GM12878 (cell line): ENCODE measurements around the gene SRXN1. TPM values are rescaled to one million over a fixed set of nuclear protein-coding genes. Genes with fewer than 3 reads are reported as not detected.

ENCODE experiments used
- ATAC-seq: fragments of 200-7000 bp; cut with Tn5 transposase; 3 replicates; pipeline ENCODE4 v1.9.1; 2020; ENCODE audit warnings: mild to moderate bottlenecking, moderate library complexity
- BruUV-seq: library from RNA; stranded (reverse); fragments of 400-500 nt; replicated peaks from 2 replicates; lab custom pipeline; 2021; lab: Mats Ljungman, UMichigan
- CTCF ChIA-PET: fragments of 300-600 bp; sonication (Branson Sonifier 250); formaldehyde crosslinking; extraction: SDS; loops from one replicate; lab custom pipeline; 2021; ENCODE audit warnings: inconsistent platforms; lab: Yijun Ruan, JAX
- POLR2A ChIA-PET: fragments of 350-600 bp; formaldehyde crosslinking; extraction: SDS; loops from one replicate; lab custom pipeline; 2021; ENCODE audit warnings: inconsistent platforms; lab: Charles Lee
- RAD21 ChIA-PET: fragments of 300-600 bp; sonication (Branson Sonifier 250); formaldehyde crosslinking; loops from one replicate; lab custom pipeline; 2023; ENCODE audit warnings: antibody characterized with exemption; ENCODE audit not compliant: unreplicated experiment; lab: Charles Lee
- SMC1A ChIA-PET: fragments of 300-600 bp; sonication (Branson Sonifier 250); formaldehyde crosslinking; loops from one replicate; lab custom pipeline; 2023; ENCODE audit not compliant: unreplicated experiment, uncharacterized antibody; lab: Charles Lee
- DNase-seq: peaks from one replicate; pipeline ENCODE4 v3.0.0-alpha.2; 2011; ENCODE audit warnings: low read depth, low spot score
- FAIRE-seq: peaks from 3 replicates; lab custom pipeline; 2011; peaks lifted over from hg19 to GRCh38; lab: Jason Lieb, UNC
- H2AFZ ChIP-seq: 2 replicates; pipeline ENCODE4 v1.6.0; 2011; ENCODE audit warnings: low read depth, low read length, control low read depth; ENCODE audit not compliant: control insufficient read depth
- H3K27ac ChIP-seq: 2 replicates; pipeline ENCODE4 v1.5.1; 2011; ENCODE audit warnings: control low read depth; ENCODE audit not compliant: control insufficient read depth, insufficient read depth
- H3K27me3 ChIP-seq, 2 experiments: replicated peaks in 1 of 2; 2 replicates each; pipeline versions ENCODE4 v1.6.0 to v1.6.1; 2011; ENCODE audit warnings: low read length in 1 of 2; ENCODE audit not compliant: control insufficient read depth in 2 of 2, insufficient read depth in 2 of 2
- H3K36me3 ChIP-seq, 2 experiments: 2 replicates each; pipeline ENCODE4 v1.5.1; 2011; ENCODE audit warnings: low read length in 1 of 2; ENCODE audit not compliant: control insufficient read depth in 2 of 2, insufficient read depth in 2 of 2
- H3K4me1 ChIP-seq: 2 replicates; pipeline ENCODE4 v1.6.1; 2011; ENCODE audit warnings: mild to moderate bottlenecking, low read length, moderate library complexity, mixed read lengths; ENCODE audit not compliant: control insufficient read depth, insufficient read depth
- H3K4me2 ChIP-seq: 2 replicates; pipeline ENCODE4 v1.6.0; 2011; ENCODE audit warnings: control low read depth; ENCODE audit not compliant: control insufficient read depth, insufficient read depth
- H3K4me3 ChIP-seq: fragments of 200-600 bp; sonication (generic); 2 replicates; pipeline ENCODE4 v1.5.1; 2016
- H3K79me2 ChIP-seq: 2 replicates; pipeline ENCODE4 v1.6.0; 2011; ENCODE audit warnings: low read length; ENCODE audit not compliant: control insufficient read depth, insufficient read depth
- H3K9ac ChIP-seq: 2 replicates; pipeline ENCODE4 v1.8.0; 2011; ENCODE audit warnings: low read length, control low read depth, mixed read lengths; ENCODE audit not compliant: control insufficient read depth, insufficient read depth
- H3K9me3 ChIP-seq: replicated peaks from 3 replicates; pipeline ENCODE4 v1.5.1; 2011; ENCODE audit warnings: mild to moderate bottlenecking, low read length; ENCODE audit not compliant: control insufficient read depth, insufficient read depth
- H4K20me1 ChIP-seq: 2 replicates; pipeline ENCODE4 v1.6.0; 2011; ENCODE audit not compliant: control insufficient read depth, insufficient read depth
- BACH1 ChIP-seq: fragments of 450-650 bp; IDR thresholded peaks from 2 replicates; pipeline ENCODE4 v1.6.1; 2017; ENCODE audit warnings: mild to moderate bottlenecking, borderline replicate concordance
- FOS ChIP-seq: IDR thresholded peaks from 3 replicates; pipeline ENCODE4 v1.6.1; 2011; ENCODE audit warnings: borderline replicate concordance; ENCODE audit not compliant: insufficient read length; ENCODE audit errors: extremely low read depth
- RAD21 ChIP-seq: IDR thresholded peaks from 2 replicates; pipeline ENCODE4 v1.6.1; 2011; ENCODE audit warnings: mild to moderate bottlenecking, low read depth, low read length, moderate library complexity; ENCODE audit not compliant: insufficient read depth
- SMC3 ChIP-seq: IDR thresholded peaks from 2 replicates; pipeline ENCODE4 v1.6.1; 2011; ENCODE audit warnings: low read length, improper control_type of control experiment, borderline replicate concordance
- YY1 ChIP-seq: IDR thresholded peaks from 2 replicates; pipeline ENCODE4 v1.6.1; 2011; ENCODE audit warnings: low read depth, mild to moderate bottlenecking, low read length
- WGBS: methylation state at CpG from one replicate; pipeline ENCODE4 v1.1.6; 2016; ENCODE audit warnings: low lambda C conversion rate; ENCODE audit not compliant: insufficient replicate concordance, insufficient coverage; ENCODE audit errors: missing lambda C conversion rate; 5-methylcytosine and 5-hydroxymethylcytosine counted together
- in situ Hi-C: fragments of 300-500 bp; cut with MboI; formaldehyde crosslinking; loops from 9 replicates; pipeline ENCODE4 v1.14.3; 2018; ENCODE audit warnings: mixed read lengths
- intact Hi-C: fragments of 100-400 bp; cut with micrococcal nuclease; formaldehyde crosslinking; loops from one replicate; pipeline ENCODE4 v1.14.2; 2022; ENCODE audit not compliant: unreplicated experiment
- polyA plus RNA-seq, 11 experiments: library from polyadenylated mRNA; depleted of rRNA in 4 of 11; unstranded in 6 of 11; stranded (reverse) in 5 of 11; fragments of >200 nt; fragmentation: Nextera tagmentation in 4 of 11; fragmentation: Illumina TruSeq in 1 of 11; extraction: Ambion mirVana in 4 of 11; extraction: Trizol in 1 of 11; gene quantifications; 1 replicate in 1 of 11; 2 replicates in 10 of 11; pipeline versions ENCODE4 v1.2.1 to v1.2.3, GENCODE V29; 2011 to 2016; ENCODE audit warnings: inconsistent platforms in 2 of 11, missing spikeins in 2 of 11, low read depth in 1 of 11
- total RNA-seq, 4 experiments: library from RNA; depleted of rRNA in 3 of 4; stranded (reverse); fragments of >200 nt in 3 of 4; fragmentation: Illumina TruSeq in 1 of 4; extraction: Trizol in 1 of 4; gene quantifications; 2 replicates each; pipeline versions ENCODE4 v1.2.1 to v1.2.3, GENCODE V29; 2013 to 2021
- TF ChIP-seq, protein P1 (sequence below), 3 experiments: IDR thresholded peaks in 2 of 3; conservative IDR thresholded peaks in 1 of 3; 2 replicates each; pipeline ENCODE4 v1.5.1; 2011; ENCODE audit warnings: low read depth in 3 of 3, low read length in 3 of 3, mild to moderate bottlenecking in 3 of 3, control low read depth in 2 of 3, moderate library complexity in 2 of 3, inconsistent platforms in 1 of 3, mixed read lengths in 1 of 3; ENCODE audit not compliant: control insufficient read depth in 2 of 3, insufficient read depth in 1 of 3; ENCODE audit errors: extremely low read depth in 1 of 3

The SRXN1 gene
- total and polyA plus RNA-seq, 10 of the 15 experiments (the other 5 are each of a cell fraction or from before 2014, with no cell fraction given) = 4.1 to 20.5 (median 15.6) TPM

DNA sequence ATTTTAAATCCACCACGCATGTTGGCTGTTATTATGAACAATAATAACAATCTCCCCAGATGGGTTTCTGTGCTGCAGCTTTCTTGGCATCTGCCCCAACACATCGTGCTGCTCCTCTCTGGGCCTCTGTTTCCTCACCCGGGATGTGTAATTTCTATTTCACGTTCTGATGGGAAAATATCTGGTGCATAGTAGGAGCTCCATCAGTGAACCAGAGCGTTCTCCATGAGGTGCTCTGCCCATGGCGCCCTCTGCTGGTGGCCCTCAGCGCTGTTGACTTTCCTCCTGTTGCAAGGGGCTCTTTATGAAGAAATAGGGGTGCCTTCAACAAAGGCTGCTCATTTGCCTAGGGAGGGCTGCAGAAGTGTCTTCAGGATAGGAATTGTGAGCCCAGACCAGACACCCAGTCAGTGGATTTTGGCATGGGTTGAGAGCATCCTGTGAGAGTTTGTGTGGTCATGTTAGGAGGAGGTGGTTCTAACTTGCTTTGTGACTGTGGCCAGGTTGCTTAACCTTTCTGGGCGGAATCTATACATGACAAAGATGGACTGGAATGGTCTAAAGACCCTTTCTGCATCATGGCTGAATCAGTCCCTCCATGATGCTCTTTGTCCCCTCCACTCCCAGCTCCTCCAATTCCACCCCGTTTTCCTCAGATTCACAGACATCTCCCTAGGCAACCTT, 14.5 kb upstream of the SRXN1 start:
- intact Hi-C loops = loop anchor here (1.0 to 5.0 kb wide), 2 partner anchors 106 to 315 kb away; no protein-coding TSS in a partner anchor
- Histone ChIP-seq H4K20me1 (no peaks in the 10 kb centered on the region), H3K9ac (no peak overlapping the region), H3K4me3 (no peak overlapping the region), H3K79me2 (no peaks in the 10 kb centered on the region), H2AFZ (no peak overlapping the region), H3K36me3 (no peaks in the 10 kb centered on the region)
- WGBS = 16% methylated on average over 9 of the region's 9 CpGs
- ChIA-PET CTCF (interaction anchor here (0.8 to 2.7 kb wide), 31 partner anchors 9 to 315 kb away, joined by 3 to 38 read pairs (median 5); partner anchors contain the start of genes FAM110A, SCRT2 and SRXN1), SMC1A (interaction anchor here (0.6 to 2.5 kb wide), 10 partner anchors 16 to 123 kb away, joined by 3 to 20 read pairs (median 4); no protein-coding TSS in a partner anchor)
- FAIRE-seq = peak; percentile 72
- no peak for DNase-seq
- no TSS peak for BruUV-seq
- ATAC-seq = peak; percentile 88
- in situ Hi-C loops = no loop called here
- TF ChIP-seq FOS (no peak), RAD21 (peak; percentile 58), YY1 (peak; percentile 46; the same call in 1 of the 2 replicates), SMC3 (peak; percentile 71), BACH1 (no peak)
- TF ChIP-seq, protein P1, sequence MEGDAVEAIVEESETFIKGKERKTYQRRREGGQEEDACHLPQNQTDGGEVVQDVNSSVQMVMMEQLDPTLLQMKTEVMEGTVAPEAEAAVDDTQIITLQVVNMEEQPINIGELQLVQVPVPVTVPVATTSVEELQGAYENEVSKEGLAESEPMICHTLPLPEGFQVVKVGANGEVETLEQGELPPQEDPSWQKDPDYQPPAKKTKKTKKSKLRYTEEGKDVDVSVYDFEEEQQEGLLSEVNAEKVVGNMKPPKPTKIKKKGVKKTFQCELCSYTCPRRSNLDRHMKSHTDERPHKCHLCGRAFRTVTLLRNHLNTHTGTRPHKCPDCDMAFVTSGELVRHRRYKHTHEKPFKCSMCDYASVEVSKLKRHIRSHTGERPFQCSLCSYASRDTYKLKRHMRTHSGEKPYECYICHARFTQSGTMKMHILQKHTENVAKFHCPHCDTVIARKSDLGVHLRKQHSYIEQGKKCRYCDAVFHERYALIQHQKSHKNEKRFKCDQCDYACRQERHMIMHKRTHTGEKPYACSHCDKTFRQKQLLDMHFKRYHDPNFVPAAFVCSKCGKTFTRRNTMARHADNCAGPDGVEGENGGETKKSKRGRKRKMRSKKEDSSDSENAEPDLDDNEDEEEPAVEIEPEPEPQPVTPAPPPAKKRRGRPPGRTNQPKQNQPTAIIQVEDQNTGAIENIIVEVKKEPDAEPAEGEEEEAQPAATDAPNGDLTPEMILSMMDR (IDR thresholded peaks at IDR 0.05 in 2 of 3, conservative IDR thresholded peaks at IDR 0.05 in 1 of 3; ENCODE audit: control insufficient read depth in 2 of 3, extremely low read depth in 1 of 3, insufficient read depth in 1 of 3, low read depth in 3 of 3, low read length in 3 of 3) = peak; percentile 82 to 92 (median 88)
- TF ChIP-seq, all 136 proteins: peak for 4
- H3K4me2 ChIP-seq = no peak overlapping the region
- H3K4me1 ChIP-seq = no peaks in the 10 kb centered on the region
- peaks cover 3 to 6% of the 10 kb centered on the region in 2 experiments; a peak in 3 of 4 replicates for H3K27me3 ChIP-seq
- no peak overlapping the region for H3K27ac ChIP-seq
- ChIA-PET POLR2A (no interaction called here), RAD21 (interaction anchor here (0.7 to 2.0 kb wide), 8 partner anchors 9 to 313 kb away, joined by 4 to 10 read pairs (median 6); partner anchors contain the start of gene SRXN1)
- H3K9me3 ChIP-seq = no peaks in the 10 kb centered on the region
